Lung (tissue), 12 donors: ENCODE data around the gene TECR. TPM values are rescaled to one million over a fixed set of nuclear protein-coding genes. Genes with fewer than 3 reads are reported as not detected.

ENCODE experiments used
- ATAC-seq: fragments of 200-7000 bp; cut with Tn5 transposase; one replicate; pipeline ENCODE4 v1.9.1; 2020; ENCODE audit warnings: moderate number of reproducible peaks; ENCODE audit not compliant: insufficient read depth, low FRiP score
- DNase-seq, 3 donors: peaks; one replicate each; pipeline ENCODE4 v3.0.0-alpha.2; 2013 to 2017
- H3K27ac ChIP-seq, 2 donors: one replicate each; pipeline ENCODE4 v1.5.1; 2013; ENCODE audit warnings: mild to moderate bottlenecking in 2 of 2, moderate library complexity in 2 of 2, control low read depth in 1 of 2, inconsistent platforms in 1 of 2, low read depth in 1 of 2, low read length in 1 of 2
- H3K27me3 ChIP-seq, 3 donors: one replicate each; pipeline ENCODE4 v1.5.1; 2013; ENCODE audit warnings: low read length in 2 of 3; ENCODE audit not compliant: control insufficient read depth in 3 of 3, insufficient read depth in 3 of 3
- H3K36me3 ChIP-seq, 4 donors: one replicate each; pipeline ENCODE4 v1.5.1; 2013; ENCODE audit warnings: low read length in 4 of 4, mild to moderate bottlenecking in 1 of 4, moderate library complexity in 1 of 4; ENCODE audit not compliant: control insufficient read depth in 4 of 4, insufficient read depth in 4 of 4
- H3K4me1 ChIP-seq, 5 donors: one replicate each; pipeline ENCODE4 v1.5.1; 2013; ENCODE audit warnings: low read length in 5 of 5, mild to moderate bottlenecking in 2 of 5, moderate library complexity in 1 of 5; ENCODE audit not compliant: control insufficient read depth in 5 of 5, insufficient read depth in 5 of 5
- H3K4me3 ChIP-seq: one replicate; pipeline ENCODE4 v1.5.1; 2013; ENCODE audit warnings: mild to moderate bottlenecking, control low read depth, moderate library complexity
- H3K9ac ChIP-seq, 2 donors: one replicate each; pipeline ENCODE4 v1.5.1; 2013; ENCODE audit warnings: low read length in 2 of 2, control low read depth in 1 of 2; ENCODE audit not compliant: insufficient read depth in 1 of 2
- H3K9me3 ChIP-seq, 4 donors: one replicate each; pipeline ENCODE4 v1.5.1; 2013; ENCODE audit warnings: low read length in 3 of 4, mild to moderate bottlenecking in 1 of 4, moderate library complexity in 1 of 4; ENCODE audit not compliant: control insufficient read depth in 4 of 4, insufficient read depth in 3 of 4
- WGBS, 2 donors: extraction: QIAGEN DNeasy Blood & Tissue Kit; methylation state at CpG; one replicate each; pipeline ENCODE4 v1.1.7; 2013; 5-methylcytosine and 5-hydroxymethylcytosine counted together
- polyA plus RNA-seq, 2 donors: library from polyadenylated mRNA; stranded (reverse); fragments of 200-250 nt; gene quantifications; one replicate each; pipeline ENCODE4 v1.2.1, GENCODE V29; 2013
- total RNA-seq, 2 donors: library from RNA; depleted of rRNA in 1 of 2; stranded (reverse); fragments of >200 nt in 1 of 2; gene quantifications; one replicate each; pipeline ENCODE4 v1.2.1, GENCODE V29; 2014 to 2021
- TF ChIP-seq, protein P1 (sequence below): IDR thresholded peaks from 2 replicates; pipeline ENCODE4 v1.5.1; 2012; ENCODE audit warnings: mild to moderate bottlenecking; ENCODE audit errors: control extremely low read depth, extremely low read depth
- donor health status: control.
- donor health status: control.
- donor health status: Bipolar disorder and iron deficiency.
- donor health status: healthy.
- donor health status: DM: yes; HTN: yes; CAD: no.

Gene TECR
- total and polyA plus RNA-seq, 4 donors: 32.7 to 193 (median 121) TPM

DNA sequence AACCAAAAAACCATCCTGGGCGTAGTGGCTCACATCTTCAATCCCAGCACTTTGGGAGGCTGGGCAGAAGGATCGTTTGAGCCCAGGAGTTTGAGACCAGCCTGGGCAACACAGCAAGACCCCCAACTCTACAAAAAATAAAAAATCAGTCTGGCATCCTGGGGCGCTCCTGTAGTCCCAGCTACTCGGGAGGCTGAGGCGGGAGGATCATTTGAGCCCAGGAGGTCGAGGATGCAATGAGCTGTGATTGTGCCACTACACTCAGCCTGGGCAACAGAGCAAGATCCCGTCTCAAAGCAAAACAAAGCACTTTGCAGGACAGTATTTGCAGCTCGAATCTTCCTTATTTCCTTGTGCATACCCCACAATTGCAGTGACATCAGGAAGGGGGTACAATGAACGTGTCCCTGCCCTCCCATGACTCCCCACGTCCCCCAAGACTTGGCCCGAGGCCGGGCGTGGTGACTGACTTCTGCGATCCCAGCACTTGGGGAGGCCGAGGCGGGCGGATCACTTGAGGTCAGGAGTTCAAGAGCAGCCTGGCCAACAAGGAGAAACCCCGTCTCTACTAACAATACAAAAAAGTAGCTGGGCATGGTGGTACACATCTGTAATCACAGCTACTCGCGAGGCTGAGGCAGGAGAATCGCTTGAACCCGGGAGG, 41.6 kb downstream of the TECR start:
- H3K4me3 ChIP-seq: peak overlapping the region; percentile 94
- no peak for DNase-seq
- peaks cover 0 to 13% (median 3%) of the 10 kb centered on the region in 4 donors for H3K36me3 ChIP-seq
- H3K9ac ChIP-seq: peak overlapping the region; percentile 30 to 56
- peaks cover 0 to 9% (median 3%) of the 10 kb centered on the region in 5 donors for H3K4me1 ChIP-seq
- H3K9me3 ChIP-seq: no peaks in the 10 kb centered on the region
- TF ChIP-seq, protein P1, sequence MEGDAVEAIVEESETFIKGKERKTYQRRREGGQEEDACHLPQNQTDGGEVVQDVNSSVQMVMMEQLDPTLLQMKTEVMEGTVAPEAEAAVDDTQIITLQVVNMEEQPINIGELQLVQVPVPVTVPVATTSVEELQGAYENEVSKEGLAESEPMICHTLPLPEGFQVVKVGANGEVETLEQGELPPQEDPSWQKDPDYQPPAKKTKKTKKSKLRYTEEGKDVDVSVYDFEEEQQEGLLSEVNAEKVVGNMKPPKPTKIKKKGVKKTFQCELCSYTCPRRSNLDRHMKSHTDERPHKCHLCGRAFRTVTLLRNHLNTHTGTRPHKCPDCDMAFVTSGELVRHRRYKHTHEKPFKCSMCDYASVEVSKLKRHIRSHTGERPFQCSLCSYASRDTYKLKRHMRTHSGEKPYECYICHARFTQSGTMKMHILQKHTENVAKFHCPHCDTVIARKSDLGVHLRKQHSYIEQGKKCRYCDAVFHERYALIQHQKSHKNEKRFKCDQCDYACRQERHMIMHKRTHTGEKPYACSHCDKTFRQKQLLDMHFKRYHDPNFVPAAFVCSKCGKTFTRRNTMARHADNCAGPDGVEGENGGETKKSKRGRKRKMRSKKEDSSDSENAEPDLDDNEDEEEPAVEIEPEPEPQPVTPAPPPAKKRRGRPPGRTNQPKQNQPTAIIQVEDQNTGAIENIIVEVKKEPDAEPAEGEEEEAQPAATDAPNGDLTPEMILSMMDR: no peak
- no peaks in the 10 kb centered on the region for H3K27me3 ChIP-seq
- peak overlapping the region in 1 of 2 donors; percentile 62 for H3K27ac ChIP-seq
- 46 to 51% methylated on average over 22 of the region's 22 CpGs for WGBS, 2 donors
- ATAC-seq: no peak

DNA sequence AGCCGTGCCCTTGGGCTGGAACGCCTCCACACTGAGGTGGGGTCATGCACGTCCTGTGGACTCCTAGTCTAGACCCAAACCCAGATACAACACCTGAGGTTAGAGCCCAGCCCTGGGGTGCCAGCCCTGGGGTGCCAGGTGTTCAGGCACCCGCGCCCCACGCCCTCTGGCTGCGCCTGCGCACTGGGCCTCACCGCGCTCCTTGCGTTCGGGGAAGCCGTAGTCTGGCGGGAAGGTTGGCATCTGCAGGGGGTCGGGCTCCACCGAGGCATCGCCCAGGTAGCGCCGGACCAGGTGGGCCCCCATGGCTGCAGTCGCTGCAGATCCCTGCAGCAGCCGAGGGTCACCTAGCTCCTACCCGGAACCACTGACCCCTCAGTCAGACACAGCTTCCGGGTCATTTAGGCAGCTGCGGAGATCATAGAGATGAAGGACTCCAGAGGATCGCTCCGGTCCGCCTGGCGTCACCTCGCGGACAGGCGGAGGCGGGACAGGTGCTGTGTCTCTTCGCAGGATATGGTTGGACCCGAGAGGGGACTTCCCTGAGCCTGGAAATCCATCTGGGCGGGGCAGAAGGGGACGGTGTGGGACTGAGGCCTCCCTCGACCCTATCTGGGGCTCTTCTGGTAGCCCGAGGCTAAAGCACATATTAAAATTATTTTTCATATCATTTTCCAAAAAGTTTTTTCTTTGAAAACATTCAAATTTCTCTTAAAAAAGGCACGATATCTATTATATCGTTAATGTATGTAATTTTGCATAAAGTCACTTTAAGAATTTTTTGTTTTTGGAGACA, 42.5 kb downstream of the TECR start, which contains the start of gene NDUFB7:
Gene NDUFB7, minus strand, starts transcription at position 372 of the 796 bp plus-strand sequence. Its CDS starts 66 bp downstream, at position 306.
- DNase-seq (peak; percentile 90 to 96 (median 94)), ATAC-seq (peak; percentile 94)
- 2 to 3% methylated on average over 39 to 40 of the region's 40 CpGs for WGBS, 2 donors
- TF ChIP-seq, protein P1: peak; percentile 76
- no peaks in the 10 kb centered on the region for H3K27me3 ChIP-seq
- H3K9me3 ChIP-seq: no peaks in the 10 kb centered on the region
- peaks cover 0 to 9% (median 3%) of the 10 kb centered on the region in 5 donors for H3K4me1 ChIP-seq
- peaks cover 0 to 7% (median 3%) of the 10 kb centered on the region in 4 donors for H3K36me3 ChIP-seq
- H3K9ac ChIP-seq: peak within 1 kb of the TSS; percentile 30 to 56
- H3K27ac ChIP-seq: peak within 1 kb of the TSS; percentile 62 to 72
- H3K4me3 ChIP-seq: peak within 1 kb of the TSS; percentile 94

DNA sequence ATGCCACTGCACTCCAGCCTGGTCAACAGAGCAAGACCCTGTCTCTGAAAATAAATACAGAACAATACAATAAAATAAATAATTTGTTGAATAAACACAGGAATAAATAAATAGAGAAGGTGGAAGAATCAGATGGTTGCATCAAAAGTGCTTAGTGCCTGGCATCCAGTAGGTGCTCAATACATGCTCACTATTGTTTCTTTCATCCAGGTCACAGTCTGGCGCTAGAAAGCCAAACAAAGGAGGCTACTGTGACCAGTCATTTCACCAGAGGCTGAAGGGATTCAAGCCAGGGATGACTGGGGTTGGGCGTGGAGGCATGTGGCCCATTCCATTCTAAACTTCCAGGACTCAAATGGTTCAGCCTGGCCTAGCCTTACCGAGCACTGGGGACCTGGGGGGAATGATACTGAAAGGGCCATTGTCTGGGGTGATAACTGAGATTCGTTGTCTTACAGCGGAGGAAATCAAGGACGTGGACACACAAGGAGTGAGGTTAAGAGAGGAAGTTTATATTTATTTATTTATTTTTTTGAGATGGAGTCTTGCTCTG, 46.1 kb downstream of the TECR start:
- peaks cover 0 to 8% (median 3%) of the 10 kb centered on the region in 5 donors for H3K4me1 ChIP-seq
- TF ChIP-seq, protein P1: no peak
- no peak overlapping the region for H3K9ac ChIP-seq
- WGBS, 2 donors: 78 to 90% methylated on average over 6 of the region's 6 CpGs
- H3K27ac ChIP-seq: no peak overlapping the region
- H3K36me3 ChIP-seq: no peaks in the 10 kb centered on the region
- H3K4me3 ChIP-seq: no peak overlapping the region
- no peaks in the 10 kb centered on the region for H3K27me3 ChIP-seq
- no peaks in the 10 kb centered on the region for H3K9me3 ChIP-seq
- ATAC-seq (no peak), DNase-seq (no peak)
